GM23248 (cell line): ENCODE measurements around the gene DUSP2. TPM values are rescaled to one million over a fixed set of nuclear protein-coding genes. Genes with fewer than 3 reads are reported as not detected.

Source experiments
- DNase-seq: peaks from one replicate; pipeline ENCODE4 v3.0.0-alpha.2; 2015
- H2AFZ ChIP-seq: fragments of 200-600 bp; sonication (generic); 2 replicates; pipeline ENCODE4 v1.6.1; 2016; ENCODE audit warnings: antibody characterized with exemption
- H3F3A ChIP-seq: fragments of 200-600 bp; sonication (generic); 2 replicates; pipeline ENCODE4 v1.6.1; 2016; ENCODE audit warnings: mild to moderate bottlenecking, antibody characterized with exemption, mixed run types; ENCODE audit not compliant: insufficient read depth
- H3K27ac ChIP-seq: fragments of 200-600 bp; sonication (generic); 2 replicates; pipeline ENCODE4 v1.5.1; 2016; ENCODE audit warnings: mild to moderate bottlenecking
- H3K27me3 ChIP-seq: fragments of 200-600 bp; sonication (generic); replicated peaks from 2 replicates; pipeline ENCODE4 v1.6.1; 2016; ENCODE audit warnings: mild to moderate bottlenecking; ENCODE audit not compliant: insufficient read depth
- H3K36me3 ChIP-seq: fragments of 200-600 bp; sonication (generic); 2 replicates; pipeline ENCODE4 v1.6.1; 2016; ENCODE audit warnings: low read depth, mild to moderate bottlenecking
- H3K4me1 ChIP-seq: fragments of 200-600 bp; sonication (generic); 2 replicates; pipeline ENCODE4 v1.6.1; 2016; ENCODE audit warnings: mild to moderate bottlenecking; ENCODE audit not compliant: insufficient read depth
- H3K4me2 ChIP-seq: fragments of 200-600 bp; sonication (generic); one replicate; pipeline ENCODE4 v1.6.1; 2016; ENCODE audit warnings: mild to moderate bottlenecking; ENCODE audit not compliant: unreplicated experiment
- H3K4me3 ChIP-seq: fragments of 200-600 bp; sonication (generic); 2 replicates; pipeline ENCODE4 v1.5.1; 2016; ENCODE audit warnings: mild to moderate bottlenecking
- H3K79me2 ChIP-seq: fragments of 200-600 bp; sonication (generic); 2 replicates; pipeline ENCODE4 v1.6.1; 2016; ENCODE audit warnings: mild to moderate bottlenecking; ENCODE audit not compliant: insufficient read depth
- H3K9ac ChIP-seq: fragments of 200-600 bp; sonication (generic); 2 replicates; pipeline ENCODE4 v1.6.1; 2016; ENCODE audit warnings: mild to moderate bottlenecking
- H3K9me2 ChIP-seq: fragments of 200-600 bp; sonication (generic); 2 replicates; pipeline ENCODE4 v1.6.1; 2016; ENCODE audit warnings: mixed run types, mild to moderate bottlenecking, moderate library complexity; ENCODE audit not compliant: insufficient read depth
- H3K9me3 ChIP-seq: fragments of 200-600 bp; sonication (generic); one replicate; pipeline ENCODE4 v1.6.1; 2017; ENCODE audit warnings: low read depth
- H4K20me1 ChIP-seq: fragments of 200-600 bp; sonication (generic); 2 replicates; pipeline ENCODE4 v1.6.0; 2016; ENCODE audit not compliant: insufficient read depth
- EZH2 ChIP-seq: fragments of 200-600 bp; sonication (generic); IDR thresholded peaks from 2 replicates; pipeline ENCODE4 v1.6.1; 2018; ENCODE audit warnings: antibody characterized with exemption, mild to moderate bottlenecking; ENCODE audit not compliant: insufficient read depth, poor library complexity, severe bottlenecking
- EZH2phosphoT487 ChIP-seq: fragments of 200-600 bp; sonication (generic); IDR thresholded peaks from 2 replicates; pipeline ENCODE4 v1.6.1; 2018; ENCODE audit warnings: antibody characterized with exemption, moderate library complexity, mild to moderate bottlenecking, low read depth; ENCODE audit not compliant: insufficient read depth
- WGBS, 2 experiments: methylation state at CpG; one replicate each; pipeline ENCODE4 v1.1.6; 2015 to 2017; ENCODE audit warnings: low lambda C conversion rate in 2 of 2, low coverage in 1 of 2; ENCODE audit errors: missing lambda C conversion rate in 2 of 2; 5-methylcytosine and 5-hydroxymethylcytosine counted together
- in situ Hi-C: fragments of 300-500 bp; cut with MboI; formaldehyde crosslinking; loops from 2 replicates; pipeline ENCODE4 v1.15.0; 2020
- polyA plus RNA-seq: library from polyadenylated mRNA; unstranded; fragments of >200 nt; fragmentation: Nextera tagmentation; extraction: Ambion mirVana; gene quantifications from 2 replicates; pipeline ENCODE4 v1.2.1, GENCODE V29; 2016
- total RNA-seq: library from RNA; depleted of rRNA; stranded (reverse); fragments of >200 nt; shearing (Covaris generic); gene quantifications from 2 replicates; pipeline ENCODE4 v1.2.3, GENCODE V29; 2014

DUSP2 gene
- total and polyA plus RNA-seq, 2 experiments from 2014 or later: 3.1 to 8.8 TPM

DNA sequence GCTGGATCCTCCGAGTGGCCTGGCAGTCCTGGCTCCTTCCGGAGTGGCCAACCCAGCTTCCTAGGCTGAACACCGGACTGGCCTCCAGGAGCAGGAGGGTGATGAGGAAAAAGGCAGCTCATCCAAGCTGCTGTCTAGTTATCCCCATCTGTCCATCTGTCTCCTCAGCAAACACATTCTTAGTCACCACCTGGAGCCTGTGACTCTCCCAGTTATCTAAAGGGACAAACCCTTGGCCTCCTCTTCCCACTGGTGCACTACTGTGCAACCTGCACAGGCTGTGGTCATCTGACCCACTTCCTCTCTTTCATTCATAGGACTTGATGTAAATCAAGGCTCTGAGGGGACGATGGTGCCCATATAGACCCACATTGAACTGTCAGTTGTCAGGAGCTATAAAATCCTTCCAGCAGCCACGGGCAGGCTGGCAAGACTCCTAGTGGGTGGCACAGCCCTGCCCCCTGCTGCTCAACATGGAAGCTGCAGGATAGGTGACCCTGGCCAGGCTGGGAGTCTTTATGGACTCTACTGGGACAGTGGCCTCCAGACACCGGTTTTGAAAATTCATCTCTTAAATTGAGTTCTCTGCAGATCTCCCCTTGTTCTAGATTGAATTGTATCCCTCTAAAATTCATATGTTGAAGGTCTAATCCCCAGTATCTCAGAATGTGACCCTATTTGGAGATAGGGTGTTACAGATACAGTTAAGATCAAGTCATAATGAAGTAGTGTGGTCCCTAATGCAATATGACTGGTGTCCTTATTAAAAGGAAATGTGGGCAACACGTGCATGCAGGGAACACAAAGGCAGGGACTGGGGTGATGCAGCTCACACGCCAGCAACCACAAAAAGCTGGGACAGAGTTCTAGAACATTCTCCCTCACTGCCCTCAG lies 29.3 kb upstream of the DUSP2 start:
- no peaks in the 10 kb centered on the region for H4K20me1 ChIP-seq
- no peaks in the 10 kb centered on the region for H3K27me3 ChIP-seq
- 58% methylated on average over 8 of the region's 8 CpGs for WGBS, 2 experiments
- no peak overlapping the region for H3K4me3 ChIP-seq
- no peaks in the 10 kb centered on the region for H3K36me3 ChIP-seq
- no peak overlapping the region for H2AFZ ChIP-seq
- H3K9ac ChIP-seq: no peak overlapping the region
- peaks cover 19% of the 10 kb centered on the region; the same call in 1 of the 2 replicates for H3F3A ChIP-seq
- no peaks in the 10 kb centered on the region for H3K9me2 ChIP-seq
- TF ChIP-seq EZH2: no peak
- no peak for TF ChIP-seq EZH2phosphoT487
- in situ Hi-C loops: no loop called here
- peak; percentile 78 for DNase-seq
- H3K4me1 ChIP-seq: peaks cover 10% of the 10 kb centered on the region
- no peaks in the 10 kb centered on the region for H3K9me3 ChIP-seq
- no peaks in the 10 kb centered on the region for H3K79me2 ChIP-seq
- no peak overlapping the region for H3K4me2 ChIP-seq
- no peak overlapping the region for H3K27ac ChIP-seq

DNA sequence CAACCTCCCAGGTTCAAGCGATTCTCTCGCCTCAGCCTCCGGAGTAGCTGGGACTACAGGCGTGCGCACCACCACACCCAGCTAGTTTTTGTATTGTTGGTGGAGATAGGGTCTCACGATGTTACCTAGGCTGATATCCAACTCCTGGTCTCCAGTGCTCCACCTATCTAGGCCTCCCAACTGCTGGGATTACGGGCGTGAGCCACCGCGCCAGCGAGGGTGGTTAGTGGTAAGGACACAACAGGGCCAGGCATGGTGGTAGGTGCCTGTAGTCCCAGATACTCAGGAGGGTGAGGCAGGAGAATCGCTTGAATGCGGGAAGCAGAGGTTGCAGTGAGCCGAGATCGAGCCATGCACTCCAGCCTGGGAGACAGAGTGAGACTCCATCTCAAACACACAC lies 26.6 kb upstream of the DUSP2 start:
- H3K4me2 ChIP-seq: no peak overlapping the region
- no peak overlapping the region for H2AFZ ChIP-seq
- no peaks in the 10 kb centered on the region for H3K79me2 ChIP-seq
- WGBS, 2 experiments: 93 to 96% methylated on average over 15 of the region's 15 CpGs
- peaks cover 24% of the 10 kb centered on the region for H3F3A ChIP-seq
- no peaks in the 10 kb centered on the region for H3K27me3 ChIP-seq
- H3K9ac ChIP-seq: no peak overlapping the region
- H3K27ac ChIP-seq: no peak overlapping the region
- H3K4me1 ChIP-seq: peaks cover 24% of the 10 kb centered on the region
- no peaks in the 10 kb centered on the region for H3K9me3 ChIP-seq
- no peak for DNase-seq
- H3K36me3 ChIP-seq: no peaks in the 10 kb centered on the region
- H3K4me3 ChIP-seq: no peak overlapping the region
- no peaks in the 10 kb centered on the region for H4K20me1 ChIP-seq
- no peaks in the 10 kb centered on the region for H3K9me2 ChIP-seq
- TF ChIP-seq EZH2 (no peak), EZH2phosphoT487 (no peak)
- in situ Hi-C loops: no loop called here

DNA sequence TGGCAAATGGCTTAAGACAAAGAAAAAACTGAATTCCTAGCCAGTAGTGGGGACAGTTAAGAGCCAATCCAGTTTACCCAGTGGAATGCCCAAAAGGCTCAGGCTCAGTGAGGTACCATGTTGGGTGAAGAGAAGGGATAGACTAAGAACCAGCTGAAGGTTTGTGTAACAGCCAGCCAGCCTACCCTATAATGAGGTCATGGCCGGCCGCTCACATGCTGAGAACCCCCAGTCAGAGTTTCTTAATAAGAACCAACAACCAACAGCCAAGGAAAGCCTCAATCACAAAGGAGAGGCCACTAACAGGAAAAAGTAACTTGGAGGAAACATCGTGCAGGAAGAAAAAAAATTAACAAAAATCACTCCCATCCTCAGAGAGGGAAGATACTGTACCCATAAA lies 25.4 kb upstream of the DUSP2 start:
- H4K20me1 ChIP-seq: no peaks in the 10 kb centered on the region
- in situ Hi-C loops: no loop called here

DNA sequence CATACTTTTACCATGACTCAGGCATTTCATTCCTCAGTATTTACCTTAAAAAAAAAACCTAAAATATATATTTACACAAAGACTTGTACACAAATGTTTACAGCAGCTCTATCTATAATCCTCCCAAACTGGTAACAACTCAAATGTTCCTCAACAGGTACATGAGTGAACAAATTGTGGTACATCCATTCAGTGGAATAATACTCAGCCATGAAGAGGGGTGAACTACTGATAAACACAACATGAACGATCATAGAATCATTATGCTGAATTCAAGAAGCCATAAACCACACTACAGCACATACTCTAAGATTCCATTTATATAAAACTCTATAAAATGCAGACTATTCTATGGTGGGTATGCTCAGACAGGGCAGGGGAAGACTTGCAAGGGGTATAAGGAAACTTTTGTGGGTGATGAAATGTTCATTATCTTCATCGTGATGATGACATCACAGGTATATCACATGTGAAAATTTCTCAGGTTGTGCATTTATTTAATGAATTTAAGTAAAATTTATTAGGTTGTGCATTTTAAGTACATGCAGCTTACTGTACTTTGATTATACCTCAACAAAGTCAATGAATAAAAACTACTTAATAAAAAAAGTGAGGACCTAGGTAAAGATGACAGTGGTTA lies 24.7 kb upstream of the DUSP2 start:
- H3K4me1 ChIP-seq: peaks cover 16% of the 10 kb centered on the region
- no peak overlapping the region for H3K4me3 ChIP-seq
- H3K27me3 ChIP-seq: no peaks in the 10 kb centered on the region
- no peaks in the 10 kb centered on the region for H3K79me2 ChIP-seq
- 66 to 78% methylated on average over 2 of the region's 2 CpGs for WGBS, 2 experiments
- H3K9me2 ChIP-seq: no peaks in the 10 kb centered on the region
- H3K9ac ChIP-seq: no peak overlapping the region
- DNase-seq: no peak
- no peak for TF ChIP-seq EZH2
- no peak for TF ChIP-seq EZH2phosphoT487
- no peaks in the 10 kb centered on the region for H3K36me3 ChIP-seq
- H3K9me3 ChIP-seq: no peaks in the 10 kb centered on the region
- H3K27ac ChIP-seq: peak overlapping the region; percentile 43; the same call in 1 of the 2 replicates
- in situ Hi-C loops: no loop called here
- H3F3A ChIP-seq: peaks cover 19% of the 10 kb centered on the region
- no peak overlapping the region for H3K4me2 ChIP-seq
- H2AFZ ChIP-seq: no peak overlapping the region
- no peaks in the 10 kb centered on the region for H4K20me1 ChIP-seq

More for the DNA sequence above, 25.4 kb upstream of the DUSP2 start:
- H3K9me3 ChIP-seq: no peaks in the 10 kb centered on the region
- no peak for DNase-seq
- H3K4me1 ChIP-seq: peaks cover 16% of the 10 kb centered on the region
- H3K9me2 ChIP-seq: no peaks in the 10 kb centered on the region
- no peak for TF ChIP-seq EZH2
- no peak for TF ChIP-seq EZH2phosphoT487
- no peak overlapping the region for H3K4me2 ChIP-seq
- H3K4me3 ChIP-seq: no peak overlapping the region
- H3K79me2 ChIP-seq: no peaks in the 10 kb centered on the region
- H3K27ac ChIP-seq: no peak overlapping the region
- H2AFZ ChIP-seq: no peak overlapping the region
- H3K27me3 ChIP-seq: no peaks in the 10 kb centered on the region
- H3K9ac ChIP-seq: no peak overlapping the region
- WGBS, 2 experiments: 98 to 100% methylated on average over 3 of the region's 3 CpGs
- no peaks in the 10 kb centered on the region for H3K36me3 ChIP-seq
- H3F3A ChIP-seq: peaks cover 19% of the 10 kb centered on the region
